Panc1 (cell line): ENCODE results near the gene WFDC12. TPM values are rescaled to one million over a fixed set of nuclear protein-coding genes. Genes with fewer than 3 reads are reported as not detected.

ENCODE experiments used
- ATAC-seq: fragments of 200-7000 bp; cut with Tn5 transposase; 2 replicates; pipeline ENCODE4 v1.9.1; 2020; ENCODE audit warnings: mild to moderate bottlenecking, moderate library complexity
- BruUV-seq: library from RNA; stranded (reverse); fragments of 400-500 nt; replicated peaks from 2 replicates; lab custom pipeline; 2021; lab: Mats Ljungman, UMichigan
- CTCF ChIA-PET: fragments of 300-600 bp; sonication (Branson Sonifier 250); formaldehyde crosslinking; loops from one replicate; lab custom pipeline; 2022; ENCODE audit warnings: antibody characterized with exemption; lab: Charles Lee
- POLR2A ChIA-PET: fragments of 300-600 bp; sonication (Branson Sonifier 250); formaldehyde crosslinking; loops from one replicate; lab custom pipeline; 2022; ENCODE audit warnings: antibody characterized with exemption; lab: Charles Lee
- DNase-seq: peaks from one replicate; pipeline ENCODE4 v3.0.0-alpha.2; 2010; ENCODE audit warnings: low read depth, low spot score
- H3K27ac ChIP-seq: 2 replicates; pipeline ENCODE4 v1.5.1; 2011; ENCODE audit warnings: mild to moderate bottlenecking, low read length, inconsistent platforms
- H3K27me3 ChIP-seq: fragments of 200-500 bp; sonication (Bioruptor generic); 2 replicates; pipeline ENCODE4 v1.6.0; 2014; ENCODE audit warnings: low read length, inconsistent platforms; ENCODE audit not compliant: control insufficient read depth, insufficient read depth
- H3K36me3 ChIP-seq: fragments of 200-500 bp; sonication (Bioruptor generic); 2 replicates; pipeline ENCODE4 v1.5.1; 2014; ENCODE audit warnings: inconsistent platforms, mild to moderate bottlenecking, low read length, moderate library complexity; ENCODE audit not compliant: control insufficient read depth, insufficient read depth
- H3K4me1 ChIP-seq: 2 replicates; pipeline ENCODE4 v1.5.1; 2011; ENCODE audit warnings: inconsistent platforms, mild to moderate bottlenecking, low read length, moderate library complexity; ENCODE audit not compliant: control insufficient read depth, insufficient read depth
- H3K4me3 ChIP-seq, 2 experiments: 2 replicates each; pipeline ENCODE4 v1.5.1; 2011 to 2012; ENCODE audit warnings: low read depth in 2 of 2, low read length in 2 of 2, mild to moderate bottlenecking in 2 of 2, inconsistent platforms in 1 of 2, moderate library complexity in 1 of 2
- H3K9me3 ChIP-seq: fragments of 200-500 bp; sonication (Bioruptor generic); 2 replicates; pipeline ENCODE4 v1.5.1; 2014; ENCODE audit warnings: low read depth, mild to moderate bottlenecking, inconsistent platforms, low read length, moderate library complexity; ENCODE audit not compliant: control insufficient read depth, insufficient read depth
- CTCF ChIP-seq: fragments of 450-650 bp; IDR thresholded peaks from 2 replicates; pipeline ENCODE4 v1.5.1; 2017; ENCODE audit warnings: mild to moderate bottlenecking
- POLR2AphosphoS5 ChIP-seq: IDR thresholded peaks from 2 replicates; pipeline ENCODE4 v1.6.1; 2012; ENCODE audit warnings: mild to moderate bottlenecking, low read depth, low read length, moderate library complexity
- REST ChIP-seq, 2 experiments: IDR thresholded peaks; 2 replicates each; pipeline ENCODE4 v1.6.1; 2011 to 2012; ENCODE audit warnings: low read depth in 2 of 2, control low read depth in 1 of 2, low read length in 1 of 2, mild to moderate bottlenecking in 1 of 2, moderate library complexity in 1 of 2; ENCODE audit not compliant: insufficient read depth in 1 of 2
- SIN3A ChIP-seq: IDR thresholded peaks from 2 replicates; pipeline ENCODE4 v1.6.1; 2012; ENCODE audit warnings: low read depth, mild to moderate bottlenecking, low read length, moderate library complexity, borderline replicate concordance; ENCODE audit not compliant: insufficient read depth
- TCF7L2 ChIP-seq: IDR thresholded peaks from 2 replicates; pipeline ENCODE4 v1.6.1; 2011; ENCODE audit warnings: mild to moderate bottlenecking, low read depth, low read length, inconsistent platforms
- in situ Hi-C: cut with HindIII; loops from 2 replicates; pipeline ENCODE4 v1.10.0; 2016; ENCODE audit warnings: low sequenced_read_pairs, low pct_unique_long_range_greater_than_20kb
- intact Hi-C: fragments of 100-400 bp; cut with micrococcal nuclease; formaldehyde crosslinking; loops from one replicate; pipeline ENCODE4 v1.10.0; 2022; ENCODE audit not compliant: unreplicated experiment
- total RNA-seq: library from RNA; stranded (reverse); gene quantifications from one replicate; pipeline ENCODE4 v1.2.1, GENCODE V29; 2021; ENCODE audit not compliant: unreplicated experiment

Gene WFDC12
- total RNA-seq, 1 experiment from 2014 or later: not detected

DNA sequence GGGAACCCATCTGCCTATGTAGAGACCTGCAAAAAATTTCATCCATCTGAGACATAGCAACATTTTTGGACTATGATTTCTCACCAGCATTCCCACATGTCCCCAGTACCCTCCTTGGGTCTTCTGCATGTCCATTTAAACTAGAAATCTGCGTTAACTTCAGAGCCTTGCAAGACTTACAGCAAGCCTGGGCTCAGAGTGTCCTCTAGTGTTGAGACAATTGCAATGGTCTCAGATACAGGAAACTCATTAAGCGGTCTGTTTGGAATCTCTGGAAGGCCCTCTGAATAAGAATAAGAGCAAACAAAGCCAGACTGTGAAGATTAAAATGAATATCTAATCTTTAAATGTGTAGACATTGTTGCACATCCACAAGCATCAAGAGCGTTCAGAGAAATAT, 29.9 kb upstream of the WFDC12 start:
- H3K9me3 ChIP-seq: no peaks in the 10 kb centered on the region
- ChIA-PET POLR2A (no interaction called here), CTCF (no interaction called here)
- in situ Hi-C loops: no loop called here
- TF ChIP-seq REST (IDR thresholded peaks at IDR 0.05; ENCODE audit: insufficient read depth in 1 of 2, low read depth in 2 of 2, low read length in 1 of 2) (no peak), CTCF (peak; percentile 19)
- DNase-seq: no peak
- H3K36me3 ChIP-seq: no peaks in the 10 kb centered on the region
- H3K27ac ChIP-seq: no peak overlapping the region
- BruUV-seq: no TSS peak
- intact Hi-C loops: no loop called here
- peaks cover 2% of the 10 kb centered on the region for H3K27me3 ChIP-seq
- no peak overlapping the region for H3K4me3 ChIP-seq
- no peaks in the 10 kb centered on the region for H3K4me1 ChIP-seq
- no peak for ATAC-seq

DNA sequence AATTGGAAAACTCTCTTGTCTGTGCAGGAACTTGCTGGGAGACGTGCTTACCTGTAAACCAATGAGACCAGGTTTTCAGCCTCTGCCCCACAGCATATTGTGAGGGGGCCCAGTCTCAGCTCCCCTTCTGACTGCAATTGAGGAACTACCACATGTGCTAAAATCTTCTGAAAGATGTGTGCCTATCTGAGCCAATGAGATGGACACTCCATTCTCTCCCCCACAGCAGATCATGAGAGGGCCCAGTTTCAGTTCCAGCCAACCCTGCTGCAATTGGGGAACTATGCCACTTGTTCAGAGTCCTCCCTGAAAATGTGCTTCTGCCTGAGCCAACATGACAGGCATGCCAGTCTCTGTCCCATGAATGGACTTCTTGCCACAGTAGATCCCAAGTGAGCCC, 29.5 kb upstream of the WFDC12 start:
- TF ChIP-seq SIN3A (no peak), POLR2AphosphoS5 (no peak), TCF7L2 (no peak), CTCF (no peak), REST (IDR thresholded peaks at IDR 0.05; ENCODE audit: insufficient read depth in 1 of 2, low read depth in 2 of 2, low read length in 1 of 2) (no peak)
- Histone ChIP-seq H3K9me3 (no peaks in the 10 kb centered on the region), H3K27ac (no peak overlapping the region), H3K4me1 (no peaks in the 10 kb centered on the region), H3K4me3 (no peak overlapping the region), H3K36me3 (no peaks in the 10 kb centered on the region), H3K27me3 (peaks cover 2% of the 10 kb centered on the region)
- POLR2A ChIA-PET: no interaction called here
- DNase-seq (no peak), ATAC-seq (no peak)
- intact Hi-C loops (no loop called here), in situ Hi-C loops (no loop called here)
- CTCF ChIA-PET: no interaction called here
- no TSS peak for BruUV-seq
